Astrocyte (in vitro differentiated cells and primary cell): Measurements from ENCODE around the gene SH2D6. TPM values are rescaled to one million over a fixed set of nuclear protein-coding genes. Genes with fewer than 3 reads are reported as not detected.

Experiments used
- DNase-seq: peaks from one replicate; pipeline ENCODE4 v3.0.0-alpha.2; 2010; ENCODE audit warnings: low read depth
- FAIRE-seq: peaks from 2 replicates; lab custom pipeline; 2011; peaks lifted over from hg19 to GRCh38; lab: Jason Lieb, UNC
- H2AFZ ChIP-seq: 2 replicates; pipeline ENCODE4 v1.6.0; 2012; ENCODE audit warnings: low read depth, low read length, inconsistent platforms
- H3K27ac ChIP-seq: 2 replicates; pipeline ENCODE4 v1.5.1; 2011; ENCODE audit warnings: low read depth, low read length, inconsistent platforms
- H3K27me3 ChIP-seq: 2 replicates; pipeline ENCODE4 v1.6.0; 2011; ENCODE audit warnings: low read length, inconsistent platforms; ENCODE audit not compliant: insufficient read depth
- H3K36me3 ChIP-seq: 2 replicates; pipeline ENCODE4 v1.5.1; 2011; ENCODE audit warnings: low read length, inconsistent platforms; ENCODE audit not compliant: insufficient read depth
- H3K4me1 ChIP-seq: 2 replicates; pipeline ENCODE4 v1.5.1; 2011; ENCODE audit warnings: low read length, inconsistent platforms; ENCODE audit not compliant: insufficient read depth
- H3K4me2 ChIP-seq: 2 replicates; pipeline ENCODE4 v1.6.0; 2012; ENCODE audit warnings: low read length, inconsistent platforms
- H3K4me3 ChIP-seq: 2 replicates; pipeline ENCODE4 v1.5.1; 2011; ENCODE audit warnings: low read depth, mild to moderate bottlenecking, low read length, inconsistent platforms; ENCODE audit not compliant: insufficient read depth
- H3K79me2 ChIP-seq: 2 replicates; pipeline ENCODE4 v1.6.0; 2012; ENCODE audit warnings: mild to moderate bottlenecking, low read length, inconsistent platforms; ENCODE audit not compliant: insufficient read depth
- H3K9ac ChIP-seq: 2 replicates; pipeline ENCODE4 v1.6.0; 2012; ENCODE audit warnings: mild to moderate bottlenecking, low read length, inconsistent platforms
- H3K9me3 ChIP-seq: 2 replicates; pipeline ENCODE4 v1.5.1; 2012; ENCODE audit warnings: low read depth, mild to moderate bottlenecking, low read length, inconsistent platforms; ENCODE audit not compliant: insufficient read depth
- H4K20me1 ChIP-seq: 2 replicates; pipeline ENCODE4 v1.6.0; 2012; ENCODE audit warnings: low read length, inconsistent platforms; ENCODE audit not compliant: insufficient read depth
- H3K27ac Mint-ChIP-seq: one replicate; pipeline ENCODE4 v1.8.0; 2021; ENCODE audit warnings: mild to moderate bottlenecking, mixed read lengths; ENCODE audit not compliant: unreplicated experiment
- H3K27me3 Mint-ChIP-seq: one replicate; pipeline ENCODE4 v1.8.0; 2021; ENCODE audit warnings: low read depth, mixed read lengths; ENCODE audit not compliant: unreplicated experiment
- H3K36me3 Mint-ChIP-seq: one replicate; pipeline ENCODE4 v1.8.0; 2021; ENCODE audit warnings: low read depth, mixed read lengths; ENCODE audit not compliant: unreplicated experiment
- H3K4me1 Mint-ChIP-seq: one replicate; pipeline ENCODE4 v1.8.0; 2021; ENCODE audit warnings: low read depth, mixed read lengths; ENCODE audit not compliant: unreplicated experiment
- H3K4me3 Mint-ChIP-seq: one replicate; pipeline ENCODE4 v1.8.0; 2021; ENCODE audit warnings: mild to moderate bottlenecking, moderate library complexity, mixed read lengths; ENCODE audit not compliant: unreplicated experiment
- H3K9me3 Mint-ChIP-seq: one replicate; pipeline ENCODE4 v1.8.0; 2021; ENCODE audit warnings: mild to moderate bottlenecking, mixed read lengths; ENCODE audit not compliant: unreplicated experiment
- CTCF ChIP-seq: IDR thresholded peaks from 2 replicates; pipeline ENCODE4 v1.5.1; 2011; ENCODE audit warnings: low read depth, mild to moderate bottlenecking, inconsistent platforms, low read length, moderate library complexity; ENCODE audit not compliant: insufficient read depth
- EZH2 ChIP-seq: IDR thresholded peaks from 2 replicates; pipeline ENCODE4 v1.6.1; 2012; ENCODE audit warnings: mild to moderate bottlenecking, low read length, inconsistent platforms; ENCODE audit not compliant: insufficient read depth
- total RNA-seq: library from RNA; stranded (reverse); gene quantifications from 2 replicates; pipeline ENCODE4 v1.2.1, GENCODE V29; 2021

The SH2D6 gene
- total RNA-seq, 1 donor from 2014 or later, result 0.64 TPM

GRCh38 chr2:85436836-85437487 is 18.4 kb downstream of the SH2D6 start:
- Mint-ChIP-seq H3K36me3 (peaks cover 2% of the 10 kb centered on the region), H3K4me1 (peaks cover 5% of the 10 kb centered on the region), H3K27me3 (peaks cover 11% of the 10 kb centered on the region), H3K4me3 (peak overlapping the region; percentile 72), H3K27ac (peak overlapping the region; percentile 72), H3K9me3 (no peaks in the 10 kb centered on the region)
- H4K20me1 ChIP-seq, result no peaks in the 10 kb centered on the region
- H3K36me3 ChIP-seq, result no peaks in the 10 kb centered on the region
- no peak for DNase-seq
- no peak overlapping the region for H3K4me3 ChIP-seq
- peaks cover 29% of the 10 kb centered on the region for H3K4me1 ChIP-seq
- no peaks in the 10 kb centered on the region for H3K27me3 ChIP-seq
- no peak for FAIRE-seq
- no peaks in the 10 kb centered on the region for H3K9me3 ChIP-seq
- H2AFZ ChIP-seq, result peak overlapping the region; percentile 79
- peak overlapping the region; percentile 47 for H3K27ac ChIP-seq
- H3K79me2 ChIP-seq, result no peaks in the 10 kb centered on the region
- H3K9ac ChIP-seq, result peak overlapping the region; percentile 86
- TF ChIP-seq EZH2, result no peak
- TF ChIP-seq CTCF, result no peak
- H3K4me2 ChIP-seq, result peak overlapping the region; percentile 94

GRCh38 chr2:85437488-85438200 is 19.1 kb downstream of the SH2D6 start:
- Mint-ChIP-seq H3K9me3 (no peaks in the 10 kb centered on the region), H3K4me3 (peak overlapping the region; percentile 72), H3K36me3 (peaks cover 2% of the 10 kb centered on the region), H3K4me1 (peaks cover 5% of the 10 kb centered on the region), H3K27ac (peak overlapping the region; percentile 75), H3K27me3 (peaks cover 11% of the 10 kb centered on the region)
- Histone ChIP-seq H3K27me3 (no peaks in the 10 kb centered on the region), H4K20me1 (no peaks in the 10 kb centered on the region), H3K9me3 (no peaks in the 10 kb centered on the region), H3K4me1 (peaks cover 29% of the 10 kb centered on the region), H2AFZ (peak overlapping the region; percentile 79), H3K4me3 (peak overlapping the region; percentile 48), H3K4me2 (peak overlapping the region; percentile 94), H3K36me3 (no peaks in the 10 kb centered on the region), H3K79me2 (no peaks in the 10 kb centered on the region), H3K9ac (peak overlapping the region; percentile 86), H3K27ac (peak overlapping the region; percentile 66)
- FAIRE-seq (no peak), DNase-seq (peak; percentile 79)
- TF ChIP-seq CTCF (no peak), EZH2 (no peak)
